Measurements from ENCODE around the gene IL17REL. TPM values are rescaled to one million over a fixed set of nuclear protein-coding genes. Genes with fewer than 3 reads are reported as not detected.

IL17REL gene
- total and polyA plus RNA-seq, 2 of the 13 experiments (the other 11 are each of a cell fraction or from before 2014, with no cell fraction given), result not detected

DNA sequence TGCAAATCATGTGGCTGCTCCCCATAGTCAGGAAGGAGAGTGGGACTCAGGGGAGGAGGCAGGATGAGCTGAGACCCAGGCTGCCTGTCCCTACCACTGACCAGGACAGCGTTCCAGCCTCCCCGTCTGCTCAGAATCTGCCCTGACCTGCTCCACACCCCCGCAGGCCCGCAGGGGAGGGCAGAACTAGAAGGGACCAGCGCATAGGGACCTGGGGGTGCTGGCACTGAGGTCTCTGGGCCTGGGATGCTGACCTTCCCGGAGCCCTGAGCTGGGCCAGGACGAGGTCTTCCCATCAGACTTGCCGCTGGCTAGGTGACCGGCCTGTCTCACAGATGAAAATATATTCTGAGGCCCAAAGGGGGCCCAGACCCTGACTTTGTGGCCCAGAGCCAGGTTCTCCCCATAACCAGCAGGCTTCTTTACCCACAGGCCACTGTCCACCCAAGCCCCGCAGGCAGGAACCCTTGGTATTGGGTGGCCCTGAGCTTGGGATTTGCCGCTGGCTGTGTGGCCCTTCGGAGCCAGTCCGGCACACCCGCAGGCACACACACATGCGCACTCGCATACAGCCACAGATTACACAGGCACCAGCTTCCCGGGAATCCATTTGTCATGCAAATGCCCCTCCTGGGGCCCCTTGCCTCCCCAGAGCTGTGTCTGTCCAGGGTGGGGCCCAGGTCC is 65.8 kb downstream of the IL17REL start (continued):
- TF ChIP-seq ZNF891 (CRISPR knock-in tag; IDR thresholded peaks at IDR 0.05), result no peak
- no peak for TF ChIP-seq ZNF30 (CRISPR knock-in tag; IDR thresholded peaks at IDR 0.05)
- TF ChIP-seq, protein P1, sequence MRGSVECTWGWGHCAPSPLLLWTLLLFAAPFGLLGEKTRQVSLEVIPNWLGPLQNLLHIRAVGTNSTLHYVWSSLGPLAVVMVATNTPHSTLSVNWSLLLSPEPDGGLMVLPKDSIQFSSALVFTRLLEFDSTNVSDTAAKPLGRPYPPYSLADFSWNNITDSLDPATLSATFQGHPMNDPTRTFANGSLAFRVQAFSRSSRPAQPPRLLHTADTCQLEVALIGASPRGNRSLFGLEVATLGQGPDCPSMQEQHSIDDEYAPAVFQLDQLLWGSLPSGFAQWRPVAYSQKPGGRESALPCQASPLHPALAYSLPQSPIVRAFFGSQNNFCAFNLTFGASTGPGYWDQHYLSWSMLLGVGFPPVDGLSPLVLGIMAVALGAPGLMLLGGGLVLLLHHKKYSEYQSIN (CRISPR knock-in tag; IDR thresholded peaks at IDR 0.05; ENCODE audit: borderline replicate concordance), result no peak
- no peak for TF ChIP-seq ZNF136 (CRISPR knock-in tag; IDR thresholded peaks at IDR 0.05; ENCODE audit: low read depth)
- TF ChIP-seq ZSCAN31 (CRISPR knock-in tag; IDR thresholded peaks at IDR 0.05; ENCODE audit: low read depth), result no peak
- TF ChIP-seq THAP9 (CRISPR knock-in tag; IDR thresholded peaks at IDR 0.05; ENCODE audit: borderline replicate concordance), result peak; percentile 63; the same call in 1 of the 2 replicates
- TF ChIP-seq ZNF34 (CRISPR knock-in tag; IDR thresholded peaks at IDR 0.05; ENCODE audit: borderline replicate concordance), result no peak
- TF ChIP-seq NONO (IDR thresholded peaks at IDR 0.05), result no peak
- no peak for TF ChIP-seq NONO (CRISPR knock-in tag; conservative IDR thresholded peaks at IDR 0.05)
- TF ChIP-seq, protein P2, sequence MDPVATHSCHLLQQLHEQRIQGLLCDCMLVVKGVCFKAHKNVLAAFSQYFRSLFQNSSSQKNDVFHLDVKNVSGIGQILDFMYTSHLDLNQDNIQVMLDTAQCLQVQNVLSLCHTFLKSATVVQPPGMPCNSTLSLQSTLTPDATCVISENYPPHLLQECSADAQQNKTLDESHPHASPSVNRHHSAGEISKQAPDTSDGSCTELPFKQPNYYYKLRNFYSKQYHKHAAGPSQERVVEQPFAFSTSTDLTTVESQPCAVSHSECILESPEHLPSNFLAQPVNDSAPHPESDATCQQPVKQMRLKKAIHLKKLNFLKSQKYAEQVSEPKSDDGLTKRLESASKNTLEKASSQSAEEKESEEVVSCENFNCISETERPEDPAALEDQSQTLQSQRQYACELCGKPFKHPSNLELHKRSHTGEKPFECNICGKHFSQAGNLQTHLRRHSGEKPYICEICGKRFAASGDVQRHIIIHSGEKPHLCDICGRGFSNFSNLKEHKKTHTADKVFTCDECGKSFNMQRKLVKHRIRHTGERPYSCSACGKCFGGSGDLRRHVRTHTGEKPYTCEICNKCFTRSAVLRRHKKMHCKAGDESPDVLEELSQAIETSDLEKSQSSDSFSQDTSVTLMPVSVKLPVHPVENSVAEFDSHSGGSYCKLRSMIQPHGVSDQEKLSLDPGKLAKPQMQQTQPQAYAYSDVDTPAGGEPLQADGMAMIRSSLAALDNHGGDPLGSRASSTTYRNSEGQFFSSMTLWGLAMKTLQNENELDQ (CRISPR knock-in tag; IDR thresholded peaks at IDR 0.05; ENCODE audit: borderline replicate concordance), result no peak
- TF ChIP-seq ZNF556 (CRISPR knock-in tag; IDR thresholded peaks at IDR 0.05; ENCODE audit: borderline replicate concordance), result 0 out of 2 replicates have a peak, but pooled peaks have one; percentile 44
- TF ChIP-seq IRF2 (CRISPR knock-in tag; IDR thresholded peaks at IDR 0.05), result 0 out of 2 replicates have a peak, but pooled peaks have one; percentile 25
- no peak for TF ChIP-seq ETV6 (CRISPR knock-in tag; conservative IDR thresholded peaks at IDR 0.05)
- TF ChIP-seq, protein P3, sequence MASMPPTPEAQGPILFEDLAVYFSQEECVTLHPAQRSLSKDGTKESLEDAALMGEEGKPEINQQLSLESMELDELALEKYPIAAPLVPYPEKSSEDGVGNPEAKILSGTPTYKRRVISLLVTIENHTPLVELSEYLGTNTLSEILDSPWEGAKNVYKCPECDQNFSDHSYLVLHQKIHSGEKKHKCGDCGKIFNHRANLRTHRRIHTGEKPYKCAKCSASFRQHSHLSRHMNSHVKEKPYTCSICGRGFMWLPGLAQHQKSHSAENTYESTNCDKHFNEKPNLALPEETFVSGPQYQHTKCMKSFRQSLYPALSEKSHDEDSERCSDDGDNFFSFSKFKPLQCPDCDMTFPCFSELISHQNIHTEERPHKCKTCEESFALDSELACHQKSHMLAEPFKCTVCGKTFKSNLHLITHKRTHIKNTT (CRISPR knock-in tag; IDR thresholded peaks at IDR 0.05), result no peak
- no peak for TF ChIP-seq ZNF775 (CRISPR knock-in tag; IDR thresholded peaks at IDR 0.05; ENCODE audit: borderline replicate concordance)
- TF ChIP-seq SMARCE1 (IDR thresholded peaks at IDR 0.05; ENCODE audit: borderline replicate concordance), result no peak
- no peak for TF ChIP-seq KLF9 (CRISPR knock-in tag; IDR thresholded peaks at IDR 0.05; ENCODE audit: low read depth)
- peak; percentile 78; the same call in 1 of the 2 replicates for TF ChIP-seq ZNF816 (CRISPR knock-in tag; IDR thresholded peaks at IDR 0.05; ENCODE audit: borderline replicate concordance)
- no peak for TF ChIP-seq HOXA7 (CRISPR knock-in tag; IDR thresholded peaks at IDR 0.05)
- TF ChIP-seq PRMT3 (CRISPR knock-in tag; IDR thresholded peaks at IDR 0.05; ENCODE audit: borderline replicate concordance, low read depth), result no peak
- peak; percentile 56 for TF ChIP-seq POLR2G (IDR thresholded peaks at IDR 0.05; ENCODE audit: low read depth, low read length)
- no peak for TF ChIP-seq HNRNPH1 (optimal IDR thresholded peaks at IDR 0.05; ENCODE audit: low read depth, low read length)
- no peak; the same call in 1 of the 2 replicates for TF ChIP-seq THAP11 (CRISPR knock-in tag; IDR thresholded peaks at IDR 0.05)

Measured in HepG2 (cell line).